Measurements from ENCODE around the gene MAPK1. TPM values are rescaled to one million over a fixed set of nuclear protein-coding genes. Genes with fewer than 3 reads are reported as not detected.

MAPK1 gene
- total RNA-seq, 1 donor, result 46.3 TPM

- Histone ChIP-seq H3K36me3 (ENCODE audit: insufficient read depth, low read length) (no peaks in the 10 kb centered on the region), H3K4me3 (ENCODE audit: insufficient read depth, low read length) (no peak overlapping the region), H4K20me1 (ENCODE audit: insufficient read depth, low read length) (no peaks in the 10 kb centered on the region), H3K4me2 (ENCODE audit: insufficient read depth, low read length) (no peak overlapping the region), H3K79me2 (ENCODE audit: insufficient read depth, low read length) (no peaks in the 10 kb centered on the region), H3K27me3 (ENCODE audit: insufficient read depth, low read length) (no peaks in the 10 kb centered on the region), H3K27ac (ENCODE audit: low read depth, low read length) (no peak overlapping the region), H3K9me3 (ENCODE audit: low read depth, low read length) (no peaks in the 10 kb centered on the region), H2AFZ (ENCODE audit: low read length) (peak overlapping the region; percentile 21), H3K4me1 (ENCODE audit: insufficient read depth, low read length) (peaks cover 13% of the 10 kb centered on the region)
- TF ChIP-seq CTCF (IDR thresholded peaks at IDR 0.05; ENCODE audit: extremely low read depth, low read depth, low read length), result no peak
- no peak for DNase-seq (ENCODE audit: insufficient read length, low spot score, missing footprints)
Observed at GRCh38 chr22:21709688-21710087, 157.8 kb downstream of the MAPK1 start.

- Histone ChIP-seq H3K9me3 (ENCODE audit: low read depth, low read length) (no peaks in the 10 kb centered on the region), H3K79me2 (ENCODE audit: insufficient read depth, low read length) (no peaks in the 10 kb centered on the region), H3K27me3 (ENCODE audit: insufficient read depth, low read length) (no peaks in the 10 kb centered on the region), H2AFZ (ENCODE audit: low read length) (no peak overlapping the region), H3K27ac (ENCODE audit: low read depth, low read length) (no peak overlapping the region), H3K4me2 (ENCODE audit: insufficient read depth, low read length) (no peak overlapping the region), H3K36me3 (ENCODE audit: insufficient read depth, low read length) (no peaks in the 10 kb centered on the region), H4K20me1 (ENCODE audit: insufficient read depth, low read length) (no peaks in the 10 kb centered on the region), H3K4me3 (ENCODE audit: insufficient read depth, low read length) (no peak overlapping the region), H3K4me1 (ENCODE audit: insufficient read depth, low read length) (peaks cover 13% of the 10 kb centered on the region)
- no peak for TF ChIP-seq CTCF (IDR thresholded peaks at IDR 0.05; ENCODE audit: extremely low read depth, low read depth, low read length)
- DNase-seq (ENCODE audit: insufficient read length, low spot score, missing footprints), result no peak
Observed at GRCh38 chr22:21708960-21709359, 158.5 kb downstream of the MAPK1 start.

- Histone ChIP-seq H4K20me1 (ENCODE audit: insufficient read depth, low read length) (no peaks in the 10 kb centered on the region), H3K27ac (ENCODE audit: low read depth, low read length) (no peak overlapping the region), H3K4me3 (ENCODE audit: insufficient read depth, low read length) (no peak overlapping the region), H2AFZ (ENCODE audit: low read length) (no peak overlapping the region), H3K4me2 (ENCODE audit: insufficient read depth, low read length) (no peak overlapping the region), H3K27me3 (ENCODE audit: insufficient read depth, low read length) (no peaks in the 10 kb centered on the region), H3K4me1 (ENCODE audit: insufficient read depth, low read length) (peaks cover 10% of the 10 kb centered on the region), H3K79me2 (ENCODE audit: insufficient read depth, low read length) (no peaks in the 10 kb centered on the region), H3K36me3 (ENCODE audit: insufficient read depth, low read length) (no peaks in the 10 kb centered on the region), H3K9me3 (ENCODE audit: low read depth, low read length) (no peaks in the 10 kb centered on the region)
- TF ChIP-seq CTCF (IDR thresholded peaks at IDR 0.05; ENCODE audit: extremely low read depth, low read depth, low read length), result no peak
- peak; percentile 37 for DNase-seq (ENCODE audit: insufficient read length, low spot score, missing footprints)
Observed at GRCh38 chr22:21707677-21708076, 159.8 kb downstream of the MAPK1 start.

Small RNA genes within 50 kb of the gene (small RNA-seq; reads per million reads assigned to genes)
- gene RN7SL280P (not detected), gene RNA5SP493 (not detected)

Other genes with a start within 250 kb of the MAPK1 start
- gene YDJC, start 237.6 kb downstream of the MAPK1 start, total RNA-seq, result 15.6 and 25.0 TPM in 2 replicates
- 0.29 and 0.36 TPM in 2 replicates for gene CCDC116, start 234.9 kb downstream of the MAPK1 start, total RNA-seq
- 10.5 and 13.3 TPM in 2 replicates for gene SDF2L1, start 225.3 kb downstream of the MAPK1 start, total RNA-seq
- 25.3 and 29.2 TPM in 2 replicates for gene PPIL2, start 201.6 kb downstream of the MAPK1 start, total RNA-seq
- 1.8 and 2.2 TPM in 2 replicates for gene YPEL1, start 131.9 kb downstream of the MAPK1 start, total RNA-seq
- 22.8 and 24.5 TPM in 2 replicates for gene PPM1F, start 85.2 kb upstream of the MAPK1 start, total RNA-seq
- 27.9 and 33.6 TPM in 2 replicates for gene TOP3B, start 115.1 kb upstream of the MAPK1 start, total RNA-seq